HCT116 (cell line): ENCODE data around the gene ELFN1. TPM values are rescaled to one million over a fixed set of nuclear protein-coding genes. Genes with fewer than 3 reads are reported as not detected.

Source experiments
- ATAC-seq: fragments of 200-7000 bp; cut with Tn5 transposase; 2 replicates; pipeline ENCODE4 v1.9.1; 2020; ENCODE audit warnings: mild to moderate bottlenecking, moderate library complexity
- BruUV-seq: library from RNA; stranded (reverse); fragments of 400-500 nt; replicated peaks from 2 replicates; lab custom pipeline; 2021; lab: Mats Ljungman, UMichigan
- CTCF ChIA-PET: fragments of 300-600 bp; sonication (Branson Sonifier 250); formaldehyde crosslinking; loops from one replicate; lab custom pipeline; 2021; ENCODE audit warnings: antibody characterized with exemption; lab: Charles Lee
- POLR2A ChIA-PET: fragments of 300-600, 350-600 bp; sonication (Branson Sonifier 250); formaldehyde crosslinking; loops from one replicate; lab custom pipeline; 2021; ENCODE audit warnings: antibody characterized with exemption; lab: Charles Lee
- RAD21 ChIA-PET, 2 experiments: fragments of 300-600 bp; sonication (Branson Sonifier 250); formaldehyde crosslinking; loops; one replicate each; lab custom pipeline; 2023; ENCODE audit warnings: low total read pairs in 2 of 2; ENCODE audit not compliant: uncharacterized antibody in 2 of 2, unreplicated experiment in 2 of 2, low non-redundant PET in 1 of 2; lab: Charles Lee
- DNase-seq: peaks from one replicate; pipeline ENCODE4 v3.0.0-alpha.2; 2010; ENCODE audit warnings: low read depth, low spot score
- H2AFZ ChIP-seq: fragments of 200-600 bp; shearing (Covaris generic), sonication (generic); 2 replicates; pipeline ENCODE4 v1.6.1; 2017; ENCODE audit warnings: low read depth, mixed run types, mixed read lengths, antibody characterized with exemption, low read length; ENCODE audit not compliant: poor library complexity, severe bottlenecking
- H3K27ac ChIP-seq: 2 replicates; pipeline ENCODE4 v1.5.1; 2012; ENCODE audit warnings: low read depth, low read length
- H3K27me3 ChIP-seq: fragments of 200-600 bp; sonication (generic); 2 replicates; pipeline ENCODE4 v1.6.1; 2016; ENCODE audit warnings: mixed run types, low read length, mixed read lengths; ENCODE audit not compliant: insufficient read depth
- H3K36me3 ChIP-seq, 2 experiments: fragments of 200-500 bp in 1 of 2; fragments of 200-600 bp in 1 of 2; sonication (Bioruptor generic) in 1 of 2; sonication (generic) in 1 of 2; 2 replicates each; pipeline versions ENCODE4 v1.5.1 to v1.6.1; 2014 to 2016; ENCODE audit warnings: low read length in 2 of 2, inconsistent platforms in 1 of 2, mixed read lengths in 1 of 2, mixed run types in 1 of 2; ENCODE audit not compliant: insufficient read depth in 2 of 2, control insufficient read depth in 1 of 2
- H3K4me1 ChIP-seq, 2 experiments: fragments of 200-600 bp in 1 of 2; sonication (generic) in 1 of 2; 2 replicates each; pipeline versions ENCODE4 v1.5.1 to v1.6.1; 2012 to 2017; ENCODE audit warnings: low read length in 2 of 2, inconsistent platforms in 1 of 2, mild to moderate bottlenecking in 1 of 2, mixed read lengths in 1 of 2, mixed run types in 1 of 2, moderate library complexity in 1 of 2; ENCODE audit not compliant: insufficient read depth in 2 of 2, control insufficient read depth in 1 of 2
- H3K4me2 ChIP-seq: fragments of 200-600 bp; sonication (generic); 2 replicates; pipeline ENCODE4 v1.6.1; 2017; ENCODE audit warnings: mixed run types, low read length, mixed read lengths
- H3K4me3 ChIP-seq, 2 experiments: fragments of 200-600 bp in 1 of 2; sonication (generic) in 1 of 2; replicated peaks in 1 of 2; 2 replicates each; pipeline ENCODE4 v1.5.1; 2011 to 2016; ENCODE audit warnings: low read length in 2 of 2, control low read depth in 1 of 2, low read depth in 1 of 2, mild to moderate bottlenecking in 1 of 2, mixed read lengths in 1 of 2, mixed run types in 1 of 2
- H3K79me2 ChIP-seq: fragments of 200-600 bp; sonication (generic); 2 replicates; pipeline ENCODE4 v1.6.1; 2017; ENCODE audit warnings: mild to moderate bottlenecking, mixed run types, low read length, moderate library complexity, mixed read lengths; ENCODE audit not compliant: insufficient read depth
- H3K9ac ChIP-seq: fragments of 200-600 bp; sonication (generic); 2 replicates; pipeline ENCODE4 v1.6.1; 2016; ENCODE audit warnings: low read length, mixed read lengths
- H3K9me2 ChIP-seq: fragments of 200-600 bp; sonication (generic), shearing (Covaris generic); 2 replicates; pipeline ENCODE4 v1.6.1; 2017; ENCODE audit warnings: mixed run types, mild to moderate bottlenecking, moderate library complexity; ENCODE audit not compliant: insufficient read depth
- H3K9me3 ChIP-seq, 2 experiments: fragments of 200-500 bp in 1 of 2; fragments of 200-600 bp in 1 of 2; sonication (Bioruptor generic) in 1 of 2; sonication (generic) in 1 of 2; 2 replicates each; pipeline ENCODE4 v1.6.1; 2014 to 2017; ENCODE audit warnings: low read length in 2 of 2, mixed read lengths in 2 of 2, inconsistent platforms in 1 of 2, low read depth in 1 of 2, mild to moderate bottlenecking in 1 of 2, mixed run types in 1 of 2, moderate library complexity in 1 of 2; ENCODE audit not compliant: control insufficient read depth in 1 of 2, insufficient read depth in 1 of 2
- H4K20me1 ChIP-seq: fragments of 200-600 bp; sonication (generic), shearing (Covaris generic); 2 replicates; pipeline ENCODE4 v1.6.1; 2017; ENCODE audit warnings: mixed run types, mild to moderate bottlenecking, moderate library complexity; ENCODE audit not compliant: insufficient read depth
- CTCF ChIP-seq, 3 experiments: fragments of 200-600 bp in 1 of 3; sonication (generic) in 1 of 3; IDR thresholded peaks in 2 of 3; conservative IDR thresholded peaks in 1 of 3; 2 replicates each; pipeline ENCODE4 v1.5.1; 2012 to 2017; ENCODE audit warnings: low read depth in 2 of 3, low read length in 2 of 3, antibody characterized with exemption in 1 of 3, borderline replicate concordance in 1 of 3, control low read depth in 1 of 3, mild to moderate bottlenecking in 1 of 3, mixed read lengths in 1 of 3, mixed run types in 1 of 3, moderate library complexity in 1 of 3; ENCODE audit not compliant: insufficient read depth in 1 of 3
- EGR1 ChIP-seq: IDR thresholded peaks from 2 replicates; pipeline ENCODE4 v1.6.1; 2012; ENCODE audit warnings: low read depth
- MAX ChIP-seq: IDR thresholded peaks from 2 replicates; pipeline ENCODE4 v1.6.1; 2012
- POLR2AphosphoS5 ChIP-seq: IDR thresholded peaks from 2 replicates; pipeline ENCODE4 v1.6.1; 2011; ENCODE audit warnings: mild to moderate bottlenecking, low read depth, low read length, moderate library complexity
- REST ChIP-seq: IDR thresholded peaks from 2 replicates; pipeline ENCODE4 v1.6.1; 2012; ENCODE audit warnings: low read depth
- SP1 ChIP-seq: IDR thresholded peaks from 2 replicates; pipeline ENCODE4 v1.6.1; 2012; ENCODE audit warnings: low read depth
- ZFX ChIP-seq: fragments of 450-650 bp; IDR thresholded peaks from 2 replicates; pipeline ENCODE4 v1.6.1; 2017
- ZNF274 ChIP-seq: fragments of 200-500 bp; sonication (Bioruptor generic); IDR thresholded peaks from 2 replicates; pipeline ENCODE4 v1.6.1; 2014; ENCODE audit warnings: mild to moderate bottlenecking, low read depth, low read length, inconsistent platforms
- intact Hi-C: fragments of 100-400 bp; cut with micrococcal nuclease; formaldehyde crosslinking; loops from 2 replicates; pipeline ENCODE4 v1.10.0; 2022
- total RNA-seq: library from RNA; stranded (reverse); gene quantifications from one replicate; pipeline ENCODE4 v1.2.1, GENCODE V29; 2021; ENCODE audit not compliant: unreplicated experiment
- TF ChIP-seq, protein P1 (sequence below): IDR thresholded peaks from 2 replicates; pipeline ENCODE4 v1.6.1; 2011; ENCODE audit warnings: mild to moderate bottlenecking, low read length, moderate library complexity; ENCODE audit not compliant: insufficient replicate concordance; ENCODE audit errors: extremely low read depth

Gene ELFN1
- total RNA-seq, 1 experiment from 2014 or later, result 4.4 TPM

DNA sequence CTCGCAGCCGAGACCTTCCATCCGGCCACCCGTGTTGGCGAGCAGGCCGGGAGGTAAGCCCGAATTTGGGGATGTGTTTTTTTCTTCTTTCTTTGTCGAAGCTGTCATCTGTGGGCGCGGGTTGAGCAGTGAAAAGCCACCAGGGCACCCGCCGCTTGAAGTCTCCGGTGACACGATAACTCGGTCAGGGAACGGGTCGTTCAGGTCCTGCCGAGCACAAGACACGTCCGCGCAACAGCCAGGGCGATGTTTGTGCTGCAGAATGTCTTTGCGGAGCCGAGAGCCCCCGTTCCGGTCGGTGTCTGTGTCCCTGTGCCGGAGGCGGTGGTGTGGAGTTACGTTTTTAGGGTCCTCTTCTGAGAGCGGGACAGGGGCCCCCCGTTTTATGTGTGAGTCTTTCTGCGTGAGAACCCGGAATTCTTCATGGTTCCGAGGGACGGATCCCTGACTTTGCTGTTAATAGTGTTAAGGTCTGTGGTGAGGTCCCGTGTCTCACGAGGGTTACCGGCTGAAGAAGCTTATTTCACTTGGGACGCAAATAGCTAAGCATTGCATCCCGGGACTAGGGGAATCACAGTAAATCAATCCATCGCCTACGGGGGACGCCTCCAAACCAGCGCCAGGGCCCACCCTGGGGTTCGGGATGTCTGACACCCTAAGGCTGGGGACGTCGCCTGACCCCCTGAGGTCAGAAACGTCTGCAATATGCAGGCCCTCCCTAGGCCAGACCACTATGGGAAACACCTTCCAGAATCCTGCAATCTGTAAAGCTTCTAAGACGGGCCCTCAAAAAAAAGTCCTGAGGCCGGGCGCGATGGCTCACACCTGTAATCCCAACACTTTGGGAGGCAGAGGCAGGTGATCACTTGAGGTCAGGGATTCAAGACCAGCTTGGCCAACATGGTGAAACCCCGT, 99.5 kb downstream of the ELFN1 start (continued):
- TF ChIP-seq, protein P1, sequence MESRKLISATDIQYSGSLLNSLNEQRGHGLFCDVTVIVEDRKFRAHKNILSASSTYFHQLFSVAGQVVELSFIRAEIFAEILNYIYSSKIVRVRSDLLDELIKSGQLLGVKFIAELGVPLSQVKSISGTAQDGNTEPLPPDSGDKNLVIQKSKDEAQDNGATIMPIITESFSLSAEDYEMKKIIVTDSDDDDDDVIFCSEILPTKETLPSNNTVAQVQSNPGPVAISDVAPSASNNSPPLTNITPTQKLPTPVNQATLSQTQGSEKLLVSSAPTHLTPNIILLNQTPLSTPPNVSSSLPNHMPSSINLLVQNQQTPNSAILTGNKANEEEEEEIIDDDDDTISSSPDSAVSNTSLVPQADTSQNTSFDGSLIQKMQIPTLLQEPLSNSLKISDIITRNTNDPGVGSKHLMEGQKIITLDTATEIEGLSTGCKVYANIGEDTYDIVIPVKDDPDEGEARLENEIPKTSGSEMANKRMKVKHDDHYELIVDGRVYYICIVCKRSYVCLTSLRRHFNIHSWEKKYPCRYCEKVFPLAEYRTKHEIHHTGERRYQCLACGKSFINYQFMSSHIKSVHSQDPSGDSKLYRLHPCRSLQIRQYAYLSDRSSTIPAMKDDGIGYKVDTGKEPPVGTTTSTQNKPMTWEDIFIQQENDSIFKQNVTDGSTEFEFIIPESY, result no peak
- TF ChIP-seq SP1 (no peak), MAX (no peak), ZNF274 (no peak), EGR1 (no peak), ZFX (no peak), CTCF (IDR thresholded peaks at IDR 0.05 in 2 of 3, conservative IDR thresholded peaks at IDR 0.05 in 1 of 3; ENCODE audit: borderline replicate concordance in 1 of 3, insufficient read depth in 1 of 3, low read depth in 2 of 3, low read length in 2 of 3) (no peak), POLR2AphosphoS5 (no peak)

DNA sequence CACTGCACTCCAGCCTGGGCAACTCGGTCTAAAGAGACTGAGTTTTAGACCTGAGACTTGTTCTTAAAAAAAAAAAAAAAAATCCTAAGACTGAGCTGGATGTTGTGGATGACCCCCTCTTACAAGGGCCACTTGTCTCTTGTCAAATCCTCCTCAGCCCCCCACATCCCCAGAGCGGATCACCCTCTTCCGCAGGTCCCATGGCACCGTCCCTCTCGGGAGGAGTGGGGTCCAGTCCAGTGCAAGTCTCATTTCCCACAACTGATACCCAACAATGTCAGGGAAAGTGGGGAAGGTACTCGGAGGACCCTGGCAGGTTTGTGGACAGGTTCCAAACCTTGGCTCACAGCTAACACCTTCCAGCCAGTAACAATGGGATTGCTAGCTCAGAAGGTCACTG, 100.3 kb downstream of the ELFN1 start:
- DNase-seq (no peak), ATAC-seq (no peak)
- no TSS peak for BruUV-seq
- ChIA-PET POLR2A (no interaction called here), CTCF (no interaction called here), RAD21 (no interaction called here)
- TF ChIP-seq, protein P1, result no peak
- no peak for TF ChIP-seq REST
- TF ChIP-seq SP1, result no peak
- Histone ChIP-seq H3K79me2 (no peaks in the 10 kb centered on the region), H3K4me1 (no peaks in the 10 kb centered on the region), H3K9me2 (no peaks in the 10 kb centered on the region), H3K27me3 (no peaks in the 10 kb centered on the region), H3K4me2 (no peak overlapping the region), H2AFZ (no peak overlapping the region), H3K9ac (no peak overlapping the region), H3K4me3 (no peak overlapping the region), H3K27ac (no peak overlapping the region), H3K9me3 (no peaks in the 10 kb centered on the region), H4K20me1 (no peaks in the 10 kb centered on the region), H3K36me3 (no peaks in the 10 kb centered on the region)
- intact Hi-C loops, result no loop called here
